Fibroblast of skin of scalp (primary cell): ENCODE data around the gene IL2RA.
A peak's percentile ranks its signal among the peaks of the same experiment; 100 is the strongest.

ENCODE experiments used
- DNase-seq: peaks from one replicate; pipeline ENCODE4 v3.0.0-alpha.2; 2013

IL2RA gene

DNA sequence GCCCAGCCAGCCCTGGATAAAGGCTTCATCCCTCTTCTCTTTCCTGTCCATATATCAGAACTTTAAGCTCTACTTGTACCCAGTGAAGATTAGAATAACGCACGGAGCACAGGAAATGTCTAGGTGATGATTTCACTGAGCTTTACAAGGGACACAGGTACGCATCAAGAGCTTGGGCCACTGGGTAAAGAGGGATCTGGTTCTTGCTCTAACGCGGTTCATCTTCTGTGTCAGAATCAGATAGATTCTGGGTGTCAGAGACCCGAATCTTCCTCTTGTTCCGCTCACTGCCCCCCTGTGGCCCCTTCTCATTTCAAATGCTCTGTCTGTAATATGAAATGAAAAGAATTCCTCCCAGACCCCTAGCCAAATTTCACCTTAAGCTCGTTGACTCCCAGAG lies 24.7 kb downstream of the IL2RA start:
- DNase-seq: no peak

DNA sequence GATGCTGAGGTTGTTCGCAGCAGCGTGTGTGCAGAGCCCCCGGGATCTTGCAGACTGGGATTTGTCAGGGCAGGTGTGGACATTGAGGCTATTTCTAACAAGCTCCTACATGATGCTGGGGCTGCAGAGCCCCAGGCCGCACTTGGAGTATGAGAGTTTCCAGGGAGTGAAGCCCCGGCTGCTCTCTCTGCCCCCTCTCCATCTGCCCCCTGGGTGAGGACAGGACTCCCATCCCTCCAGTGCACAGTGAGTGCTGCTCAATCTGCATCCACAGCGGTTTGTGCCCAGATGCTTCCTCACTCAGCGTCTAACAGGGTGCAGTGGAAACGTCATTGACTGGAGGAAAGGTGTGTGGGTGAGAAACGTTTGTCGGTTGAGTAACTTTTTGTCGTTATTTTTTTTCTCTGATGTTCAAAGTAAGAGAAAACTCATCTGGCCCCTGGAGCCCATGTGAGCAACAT lies 25.3 kb downstream of the IL2RA start:
- no peak for DNase-seq

DNA sequence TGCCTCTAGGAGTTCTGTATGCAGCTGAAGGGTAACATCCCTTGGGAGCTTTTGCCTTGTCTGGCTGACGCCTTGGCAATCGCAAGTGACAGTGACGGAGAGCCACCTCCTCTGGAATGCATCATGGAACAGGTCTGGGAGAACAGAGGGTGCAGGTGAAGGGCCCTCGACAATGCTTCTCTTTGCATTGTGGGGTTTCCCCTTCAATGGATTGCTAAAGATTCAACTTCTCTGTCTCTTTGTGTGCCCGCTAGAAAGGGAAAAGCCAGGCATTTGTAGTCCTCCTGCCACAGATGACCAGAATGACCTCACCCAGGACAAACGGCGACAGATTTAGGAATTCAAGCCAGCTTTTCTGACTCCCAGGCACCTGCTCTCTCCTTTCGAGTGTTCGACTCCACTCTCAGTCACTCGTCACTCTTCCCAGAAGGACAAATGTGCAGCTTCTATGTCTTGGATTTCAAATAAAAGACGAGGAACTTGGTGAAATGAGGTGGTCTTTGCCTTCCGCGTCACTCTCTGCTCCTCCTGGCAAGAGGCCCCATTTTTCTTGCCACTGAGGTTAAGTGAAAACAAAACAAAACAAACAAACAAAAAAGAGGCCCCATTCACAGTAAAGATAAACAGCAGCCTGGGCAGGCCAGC lies 26.1 kb downstream of the IL2RA start:
- DNase-seq: no peak

DNA sequence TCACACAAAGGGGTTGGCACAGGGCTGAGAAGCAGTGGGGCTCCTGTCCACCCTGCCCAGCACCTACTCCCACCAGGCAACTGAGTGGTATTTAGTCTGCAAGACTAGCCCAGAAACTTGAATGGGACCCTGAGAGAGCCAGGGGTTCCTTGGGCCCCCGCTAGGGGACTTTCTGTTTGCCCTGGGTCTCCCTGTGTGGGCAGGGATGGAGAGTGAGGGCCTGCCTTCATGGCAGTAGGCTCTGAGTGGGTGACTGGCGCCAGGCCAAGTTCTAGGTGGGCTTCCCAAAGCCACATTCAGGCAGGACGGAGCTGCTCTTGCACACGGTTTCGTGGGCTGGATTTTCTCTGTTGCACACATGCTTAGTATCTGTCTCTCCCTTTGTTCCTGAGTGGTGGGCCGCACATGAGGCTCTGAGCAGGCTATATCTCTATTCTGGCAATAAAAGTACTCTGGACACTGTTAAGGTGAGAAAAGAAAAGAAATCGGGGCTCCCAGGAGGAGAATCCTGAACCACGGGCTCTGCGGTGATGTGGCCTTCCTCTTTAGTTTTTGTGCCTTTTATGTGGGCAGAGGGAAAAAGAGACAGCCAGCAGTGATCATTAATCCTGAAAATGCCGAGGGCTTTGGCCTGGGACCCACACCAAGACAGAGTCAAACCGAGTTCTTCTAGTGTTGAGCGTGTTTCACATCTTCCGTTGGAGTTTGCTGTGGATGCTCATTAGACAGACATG lies 26.9 kb downstream of the IL2RA start:
- DNase-seq: no peak

DNA sequence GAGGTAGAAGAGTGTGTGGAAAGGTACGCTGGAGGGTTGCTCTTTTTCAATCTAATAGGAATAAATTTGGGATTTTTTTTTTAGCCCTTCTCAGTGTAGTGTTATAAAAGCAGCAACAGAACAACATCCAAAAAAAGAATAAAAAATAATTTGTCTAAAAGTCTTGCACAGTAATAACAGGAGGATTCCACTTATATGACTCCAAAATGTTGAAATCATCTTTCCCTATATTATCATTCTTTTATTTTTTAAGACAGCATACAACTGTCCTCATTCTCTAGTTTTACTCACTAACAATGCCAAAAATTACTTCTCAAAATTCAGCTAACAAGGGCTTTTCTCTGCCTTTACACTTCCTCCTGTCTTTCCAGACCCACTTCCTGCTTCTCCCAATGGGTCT lies 27.8 kb downstream of the IL2RA start:
- DNase-seq: no peak

DNA sequence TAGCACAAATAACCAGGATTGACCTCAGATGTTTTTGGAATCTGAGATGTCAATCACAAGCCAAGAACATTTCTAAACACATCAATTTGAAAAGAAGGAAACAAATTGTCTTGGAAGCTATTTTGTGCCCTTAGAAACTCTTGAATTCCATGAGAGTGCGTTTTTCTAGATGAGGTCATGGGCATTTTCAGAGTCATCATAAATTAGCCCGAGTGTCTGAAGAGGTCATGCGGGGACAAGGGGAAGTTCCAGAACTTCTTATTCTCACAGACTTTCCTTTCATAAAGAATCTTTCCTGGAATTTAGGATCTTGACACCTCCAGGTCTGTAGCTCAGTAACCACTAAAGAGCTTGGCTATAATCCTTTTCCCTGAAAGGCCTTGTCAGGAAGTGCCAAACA lies 28.2 kb downstream of the IL2RA start:
- no peak for DNase-seq

DNA sequence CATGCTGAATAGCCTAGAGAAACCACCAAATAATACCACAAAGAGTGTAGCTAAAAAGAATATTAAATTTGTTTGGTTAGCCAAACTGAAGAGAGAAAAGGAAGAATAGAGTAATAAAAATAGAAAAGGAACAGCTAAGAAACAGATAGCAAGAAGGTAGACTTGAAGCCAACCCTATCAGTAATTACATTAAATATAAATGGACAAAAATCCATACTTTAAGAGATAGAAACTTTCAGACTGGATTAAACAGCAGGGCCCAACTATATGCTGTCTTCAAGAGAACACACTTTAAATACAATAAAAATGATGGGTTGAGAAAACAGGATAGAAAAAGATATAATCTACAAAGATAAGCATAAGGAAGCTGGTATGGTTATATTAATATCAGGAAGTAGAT lies 31.2 kb downstream of the IL2RA start:
- DNase-seq: no peak

DNA sequence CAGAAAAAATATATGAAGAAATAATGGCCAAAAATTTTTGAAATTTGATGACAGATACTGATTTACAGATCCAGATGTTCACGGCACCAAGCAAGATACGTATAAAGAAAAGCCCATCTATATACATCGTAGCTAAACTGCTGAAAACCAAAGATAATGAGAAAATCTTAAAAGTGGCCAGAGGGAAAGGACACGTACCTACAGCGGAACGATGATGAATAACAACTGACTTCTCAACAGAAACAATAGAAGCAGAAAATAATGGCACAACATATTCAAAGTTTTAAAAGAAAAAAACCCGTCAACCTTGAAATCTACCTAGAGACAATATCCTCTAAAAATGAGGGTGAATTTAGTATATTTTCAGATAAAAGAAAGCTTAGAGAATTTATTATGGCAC lies 31.9 kb downstream of the IL2RA start:
- DNase-seq: no peak

DNA sequence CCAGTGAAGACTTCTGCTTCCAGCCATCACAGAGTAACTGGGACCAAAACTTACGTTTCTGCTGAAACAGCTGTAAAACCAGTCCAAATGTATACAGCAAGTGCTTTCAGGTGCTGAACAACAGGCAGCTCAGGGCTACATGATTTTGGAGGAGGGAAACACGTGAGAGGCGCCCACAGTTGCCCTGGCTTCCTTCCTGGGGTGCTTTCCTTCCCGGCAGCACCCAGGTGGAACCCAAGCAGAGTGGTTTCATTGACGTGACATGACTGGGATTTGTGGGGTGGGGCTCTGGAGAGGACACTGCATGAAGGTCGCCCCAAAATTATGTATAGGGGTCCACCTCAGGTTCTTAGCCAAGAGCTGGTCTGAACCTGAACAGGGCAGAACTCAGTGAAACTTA lies 34.2 kb downstream of the IL2RA start:
- no peak for DNase-seq

DNA sequence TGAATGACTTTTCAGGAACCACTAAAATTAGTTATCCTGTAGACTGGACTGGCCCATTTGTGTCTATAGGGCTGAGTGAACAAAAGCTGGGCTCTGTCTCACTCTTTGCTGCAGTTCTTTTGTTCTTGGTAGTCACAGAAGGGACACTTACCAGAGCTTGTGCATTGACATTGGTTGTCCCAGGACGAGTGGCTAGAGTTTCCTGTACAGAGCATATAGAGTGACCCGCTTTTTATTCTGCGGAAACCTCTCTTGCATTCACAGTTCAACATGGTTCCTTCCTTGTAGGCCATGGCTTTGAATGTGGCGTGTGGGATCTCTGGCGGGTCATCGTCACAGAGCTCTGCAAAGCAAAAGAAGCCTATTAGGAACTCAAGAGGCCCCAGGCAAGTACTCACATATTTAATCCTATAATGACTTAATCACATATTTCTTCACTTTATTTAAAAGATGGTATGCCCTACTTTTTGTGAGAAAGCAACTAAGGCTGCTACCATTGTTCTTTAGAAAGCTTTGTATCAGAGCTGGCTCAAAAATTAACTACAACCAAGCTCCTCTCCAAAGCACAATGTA lies 36.4 kb downstream of the IL2RA start:
- no peak for DNase-seq

DNA sequence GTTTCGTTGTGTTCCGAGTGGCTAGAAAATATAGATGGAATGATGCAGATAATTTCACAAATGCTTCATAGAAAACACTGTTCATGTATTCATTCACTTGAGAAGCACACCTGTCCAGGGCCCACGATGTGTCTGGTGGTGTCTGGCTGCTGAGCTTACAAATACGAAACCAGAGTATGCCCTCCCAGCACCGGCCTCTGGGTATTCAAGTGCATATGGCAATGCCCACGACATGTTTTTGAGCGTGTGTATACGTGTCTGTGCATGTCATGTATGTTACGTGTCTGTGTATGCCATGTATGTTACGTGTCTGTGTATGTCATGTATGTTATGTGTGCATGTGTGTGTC lies 37.9 kb downstream of the IL2RA start:
- DNase-seq: no peak

DNA sequence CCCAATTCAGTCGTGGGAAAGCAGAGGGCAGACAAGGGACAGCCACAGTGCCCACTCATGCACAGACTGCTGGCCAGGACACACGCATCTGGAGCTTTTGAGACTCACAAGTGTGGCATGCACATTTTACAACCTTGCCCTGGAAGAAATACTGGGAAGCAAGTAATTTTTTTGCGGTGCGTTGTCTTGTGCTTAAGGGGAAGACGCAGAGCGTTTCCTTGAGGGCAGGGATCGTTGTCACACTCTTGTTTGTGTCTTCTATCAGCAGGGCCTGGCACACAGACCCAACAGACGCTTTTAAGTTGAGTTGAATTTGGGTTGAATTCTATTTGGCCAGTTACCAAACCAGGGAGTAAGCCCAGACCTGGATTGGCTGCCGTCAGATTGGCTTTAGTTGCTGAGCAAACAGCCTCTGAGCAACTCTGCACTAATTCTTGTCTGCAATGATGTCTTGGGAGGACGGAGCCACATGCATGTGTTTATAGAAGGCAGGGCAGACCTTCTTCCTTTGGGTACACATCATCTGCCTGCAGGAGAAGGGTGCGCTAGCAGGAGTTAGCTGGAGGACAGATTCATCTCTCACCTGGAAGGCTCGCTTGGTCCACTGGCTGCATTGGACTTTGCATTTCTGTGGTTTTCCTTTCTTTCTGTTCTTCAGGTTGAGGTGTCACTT lies 38.4 kb downstream of the IL2RA start:
- DNase-seq: no peak

DNA sequence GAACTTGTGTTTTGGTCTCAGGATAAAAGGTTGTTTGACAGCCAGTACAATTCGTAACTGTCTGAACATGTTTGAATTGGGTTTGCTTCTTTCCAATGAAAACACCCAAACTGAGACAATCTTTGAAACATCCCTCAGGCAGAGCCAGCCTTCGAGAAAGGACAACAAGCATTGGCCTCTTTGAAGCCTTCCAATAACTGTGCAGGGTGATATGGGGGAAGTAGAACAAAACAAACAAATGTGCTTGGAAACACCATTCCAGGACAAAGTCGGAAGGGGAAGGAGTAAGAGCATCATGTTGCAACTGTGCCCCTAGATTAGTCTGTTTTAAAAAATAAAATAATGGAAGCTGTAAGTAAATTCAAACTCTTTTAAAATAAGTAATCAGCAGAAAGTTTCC lies 39.5 kb downstream of the IL2RA start:
- DNase-seq: no peak

DNA sequence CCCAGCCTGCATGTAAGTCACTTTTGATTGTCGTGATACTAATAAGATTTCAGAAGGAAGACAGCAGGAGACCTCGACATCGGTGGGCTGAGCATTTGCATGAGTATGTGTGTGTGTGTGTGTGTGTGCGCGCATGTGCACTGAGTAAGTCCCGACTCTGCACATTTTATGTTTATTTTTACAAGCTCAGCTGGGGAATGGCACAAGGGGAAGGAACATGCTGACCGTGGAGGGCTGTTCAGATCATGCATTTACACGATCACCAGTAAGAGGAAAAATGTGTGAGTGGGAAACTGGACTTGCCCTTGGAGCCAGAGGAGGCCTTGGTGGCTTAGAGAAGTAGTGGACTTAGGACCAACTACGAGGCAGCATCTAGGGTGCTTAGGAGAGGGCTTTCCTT lies 41.3 kb downstream of the IL2RA start:
- DNase-seq: peak; percentile 9

DNA sequence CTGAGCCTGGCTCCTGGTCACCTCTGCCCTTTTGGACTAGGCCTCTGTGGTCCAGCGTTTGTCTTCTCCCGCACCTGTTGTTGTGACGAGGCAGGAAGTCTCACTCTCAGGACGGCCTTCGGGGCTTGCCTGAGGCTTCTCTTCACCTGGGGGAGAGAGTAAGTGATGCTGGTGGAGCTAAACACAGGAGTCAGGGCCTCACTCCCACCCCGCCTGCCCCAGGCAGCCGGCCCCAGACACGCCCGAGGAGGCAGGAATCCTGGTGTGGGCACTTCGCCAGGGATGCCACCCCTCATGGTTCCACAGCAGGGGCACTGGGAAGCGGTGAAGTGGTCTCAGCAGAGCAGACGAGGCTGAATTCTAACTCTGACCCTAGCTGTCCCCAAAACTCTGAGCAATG lies 42.4 kb downstream of the IL2RA start:
- DNase-seq: no peak

DNA sequence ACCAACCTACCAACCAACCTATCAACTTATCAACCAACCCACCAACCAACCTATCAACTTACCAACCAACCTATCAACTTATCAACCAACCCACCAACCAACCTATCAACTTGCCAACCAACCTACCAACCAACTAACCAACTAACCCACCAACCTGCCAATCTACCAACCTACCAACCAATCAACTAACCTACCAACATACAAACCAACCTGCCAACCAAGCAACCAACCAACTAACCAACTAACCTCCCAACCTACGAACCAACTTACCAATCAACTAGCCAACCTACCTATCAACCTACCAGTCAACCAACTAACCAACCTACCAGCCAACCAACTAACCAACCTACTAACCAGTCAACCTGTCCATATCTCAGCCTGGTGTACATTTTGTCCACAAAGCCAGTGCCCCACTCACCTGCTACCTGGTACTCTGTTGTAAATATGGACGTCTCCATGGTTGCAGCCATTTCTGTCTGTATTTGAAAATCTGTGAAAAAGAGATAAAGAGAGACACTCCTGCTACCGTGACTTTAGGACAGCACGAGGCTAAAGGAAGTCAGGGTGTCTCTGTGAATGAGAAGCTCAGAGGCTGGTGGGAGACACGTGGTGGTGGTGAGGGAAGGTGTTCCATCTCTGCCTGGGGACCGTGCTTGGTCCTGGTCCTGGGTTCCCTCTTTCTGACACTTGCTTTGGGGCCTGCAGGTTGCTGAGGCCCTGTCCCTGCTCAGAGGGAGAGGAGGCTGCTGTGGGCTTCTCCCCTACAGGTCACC lies 43.0 kb downstream of the IL2RA start:
- DNase-seq: no peak

DNA sequence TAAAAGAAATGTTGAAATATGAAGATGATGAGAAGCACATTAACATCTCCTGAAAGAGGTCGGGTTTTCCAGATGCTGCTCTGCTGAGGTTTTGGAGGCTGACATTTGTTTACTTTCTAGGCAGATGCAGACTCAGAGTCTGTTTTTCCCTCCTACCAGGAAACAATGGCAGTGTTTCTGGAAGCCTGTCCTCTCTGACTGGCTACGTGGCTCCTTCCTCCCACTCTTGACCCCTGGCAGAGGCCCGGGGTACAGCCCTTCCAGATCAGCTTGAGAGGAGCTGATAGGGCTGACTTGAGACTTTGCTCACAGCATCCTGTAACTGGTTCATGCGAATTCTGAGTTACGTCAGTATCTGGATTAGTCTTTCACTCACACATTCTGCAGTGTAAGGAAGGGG lies 43.7 kb downstream of the IL2RA start:
- DNase-seq: no peak

DNA sequence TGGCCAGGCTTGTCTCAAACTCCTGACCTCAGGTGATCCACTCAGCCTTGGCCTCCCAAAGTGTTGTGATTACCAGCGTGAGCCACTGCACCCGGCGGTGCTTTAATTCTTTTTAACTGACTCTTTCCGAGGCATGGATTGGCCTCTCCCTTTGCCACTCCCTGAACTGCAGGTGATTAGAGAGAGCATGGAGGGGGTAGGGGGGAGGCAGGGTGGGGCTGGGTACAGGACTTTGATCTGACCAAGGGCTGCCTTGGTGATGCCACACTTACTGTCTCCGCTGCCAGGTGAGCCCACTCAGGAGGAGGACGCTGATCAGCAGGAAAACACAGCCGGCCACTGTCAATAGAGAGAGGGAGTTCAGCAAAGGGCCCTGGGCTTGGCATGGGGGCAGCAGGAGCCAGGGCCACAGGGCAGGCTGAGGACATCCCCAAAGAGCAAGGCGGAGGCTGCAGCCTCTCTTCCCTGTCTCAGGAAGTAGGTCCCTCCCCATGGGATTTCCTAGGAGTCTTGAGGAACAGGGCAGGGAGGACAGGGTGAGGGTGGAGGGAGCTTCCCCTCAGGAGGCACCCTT lies 44.3 kb downstream of the IL2RA start:
- no peak for DNase-seq

DNA sequence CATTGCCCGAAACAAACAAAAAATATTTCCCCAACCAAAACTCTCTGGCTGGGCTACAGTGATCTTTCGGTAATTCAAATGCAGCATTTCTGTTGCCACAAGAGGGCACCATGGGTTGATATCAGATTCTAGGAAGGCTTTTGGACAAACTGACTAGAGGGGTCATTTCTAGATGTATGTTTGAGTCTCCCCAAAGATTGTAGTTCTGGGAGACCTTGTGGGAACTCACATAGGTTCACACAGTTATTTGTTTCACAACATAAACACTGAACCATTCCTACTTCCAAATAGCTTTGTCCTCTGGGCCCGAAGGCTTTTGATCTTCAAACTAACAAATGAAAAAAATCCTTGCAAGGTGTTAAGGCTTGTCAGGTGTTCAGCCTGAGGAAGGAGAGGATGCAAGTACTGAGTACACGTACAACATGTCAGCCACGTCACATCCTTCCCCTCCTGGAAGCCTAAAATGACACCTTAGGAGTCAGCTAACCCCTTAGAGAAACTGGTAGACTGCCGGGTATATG lies 47.9 kb downstream of the IL2RA start:
- DNase-seq: peak; percentile 32

DNA sequence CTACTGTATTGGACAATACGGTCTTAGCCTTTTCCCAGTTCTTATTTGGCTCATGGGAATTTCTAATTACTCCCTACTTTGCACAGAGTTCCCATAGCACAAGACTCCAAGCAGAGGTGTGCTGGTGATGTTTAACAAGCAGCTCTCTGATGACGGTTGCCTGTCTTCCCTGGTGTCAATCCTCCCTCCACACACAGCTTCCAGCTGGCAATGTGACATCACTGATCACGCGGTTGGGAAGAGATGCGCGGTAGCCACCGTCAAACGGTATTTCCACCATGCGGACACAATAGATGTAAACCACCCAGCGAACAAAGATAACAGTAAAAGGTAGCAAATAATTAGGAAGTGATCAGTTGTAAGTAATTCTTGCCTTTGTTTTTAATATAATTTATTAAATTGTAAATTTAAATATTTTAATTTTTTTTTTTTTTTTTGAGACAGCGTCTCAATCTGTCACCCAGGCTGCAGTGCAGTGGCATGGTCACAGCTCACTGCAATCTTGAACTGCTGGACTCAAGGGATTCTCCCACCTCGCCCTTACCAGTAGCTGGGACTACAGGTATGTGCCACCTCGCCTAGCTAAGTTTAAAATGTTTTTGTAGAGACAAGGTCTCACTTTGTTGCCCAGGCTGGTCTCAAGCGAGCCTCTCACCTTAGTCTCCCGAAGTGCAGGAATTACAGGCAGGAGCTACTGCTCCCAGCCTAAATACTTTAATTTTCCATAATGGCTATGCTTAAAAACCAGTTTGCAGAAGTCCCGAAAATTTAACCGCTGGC lies 48.6 kb downstream of the IL2RA start:
- DNase-seq: no peak

DNA sequence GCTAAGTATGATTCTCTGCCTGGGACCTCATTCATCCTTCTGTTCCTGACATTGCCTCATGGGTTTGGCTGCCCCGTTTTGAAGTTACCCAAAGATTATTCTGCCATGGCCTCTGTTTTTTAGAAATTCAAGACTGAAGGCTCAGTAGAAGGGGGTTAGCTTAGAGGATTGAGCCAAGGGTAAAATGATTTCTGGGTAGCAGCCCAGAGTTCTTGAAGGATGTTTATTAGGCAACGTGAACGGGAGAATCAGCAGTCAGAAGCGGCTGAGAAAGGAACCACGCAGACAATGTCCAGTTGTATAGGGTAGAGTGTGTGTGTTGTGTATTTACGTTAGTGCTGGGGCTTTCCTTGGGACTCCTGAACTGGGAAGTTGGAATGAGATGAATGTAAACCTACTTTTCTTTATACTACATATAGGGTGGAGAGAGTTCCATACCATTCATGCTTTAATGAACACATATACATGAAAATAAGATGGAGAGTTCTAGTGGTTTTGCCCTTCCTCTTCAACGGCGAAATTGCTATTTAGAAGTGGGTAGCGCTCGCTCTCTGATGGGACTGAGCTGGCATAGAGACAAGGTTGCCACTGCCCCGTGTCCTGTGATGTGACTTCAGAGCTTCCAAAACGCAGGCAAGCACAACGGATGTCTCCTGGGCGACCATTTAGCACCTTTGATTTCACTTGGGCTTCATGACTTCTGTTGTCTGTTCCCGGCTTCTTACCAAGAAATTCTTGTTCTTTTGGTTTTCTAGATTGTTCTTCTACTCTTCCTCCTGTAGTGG lies 49.9 kb downstream of the IL2RA start:
- no peak for DNase-seq
